GM23338 (cell line): ENCODE data around the gene GDPD5. TPM values are rescaled to one million over a fixed set of nuclear protein-coding genes. Genes with fewer than 3 reads are reported as not detected.

Source experiments
- ATAC-seq: fragments of 200-7000 bp; cut with Tn5 transposase; 3 replicates; pipeline ENCODE4 v1.9.1; 2020
- DNase-seq: peaks from one replicate; pipeline ENCODE4 v3.0.0-alpha.2; 2015; ENCODE audit warnings: low spot score
- H2AFZ ChIP-seq: fragments of 200-600 bp; sonication (generic); 2 replicates; pipeline ENCODE4 v1.8.0; 2016; ENCODE audit warnings: antibody characterized with exemption, mild to moderate bottlenecking, moderate library complexity
- H3F3A ChIP-seq: fragments of 200-600 bp; sonication (generic); replicated peaks from 2 replicates; pipeline ENCODE4 v1.8.0; 2017; ENCODE audit warnings: antibody characterized with exemption, mixed run types, low read depth
- H3K27ac ChIP-seq: fragments of 200-600 bp; sonication (generic); 2 replicates; pipeline ENCODE4 v1.6.1; 2016; ENCODE audit warnings: low read depth
- H3K27me3 ChIP-seq: fragments of 200-600 bp; sonication (generic); 2 replicates; pipeline ENCODE4 v1.8.0; 2016; ENCODE audit warnings: mild to moderate bottlenecking, mixed run types, moderate library complexity; ENCODE audit not compliant: insufficient read depth
- H3K36me3 ChIP-seq: fragments of 200-600 bp; sonication (generic); 2 replicates; pipeline ENCODE4 v1.8.0; 2016; ENCODE audit warnings: mild to moderate bottlenecking; ENCODE audit not compliant: insufficient read depth
- H3K4me1 ChIP-seq: fragments of 200-600 bp; sonication (generic); 2 replicates; pipeline ENCODE4 v1.8.0; 2016; ENCODE audit warnings: mild to moderate bottlenecking, moderate library complexity; ENCODE audit not compliant: insufficient read depth
- H3K4me2 ChIP-seq: fragments of 200-600 bp; sonication (generic); 2 replicates; pipeline ENCODE4 v1.7.1; 2017; ENCODE audit warnings: mixed run types
- H3K4me3 ChIP-seq: fragments of 200-600 bp; sonication (generic); 2 replicates; pipeline ENCODE4 v1.6.1; 2016; ENCODE audit warnings: mixed run types
- H3K79me2 ChIP-seq: fragments of 200-600 bp; sonication (generic); replicated peaks from 2 replicates; pipeline ENCODE4 v1.8.0; 2017; ENCODE audit warnings: mild to moderate bottlenecking; ENCODE audit not compliant: insufficient read depth
- H3K9me2 ChIP-seq: fragments of 200-600 bp; sonication (generic); 2 replicates; pipeline ENCODE4 v1.8.0; 2017; ENCODE audit not compliant: insufficient read depth
- H4K20me1 ChIP-seq: fragments of 200-600 bp; sonication (generic); replicated peaks from 2 replicates; pipeline ENCODE4 v1.8.0; 2017; ENCODE audit warnings: mild to moderate bottlenecking; ENCODE audit not compliant: insufficient read depth
- H3K27ac Mint-ChIP-seq: 2 replicates; pipeline ENCODE4 v1.8.0; 2020; ENCODE audit warnings: inconsistent platforms, mild to moderate bottlenecking, moderate library complexity, mixed read lengths
- H3K27me3 Mint-ChIP-seq: 3 replicates; pipeline ENCODE4 v1.8.0; 2022; ENCODE audit warnings: low read depth, mild to moderate bottlenecking, moderate library complexity, mixed read lengths, inconsistent platforms; ENCODE audit not compliant: insufficient read depth, poor library complexity
- H3K36me3 Mint-ChIP-seq: 3 replicates; pipeline ENCODE4 v1.8.0; 2021; ENCODE audit warnings: low read depth, mild to moderate bottlenecking, inconsistent platforms, moderate library complexity, mixed read lengths
- H3K4me1 Mint-ChIP-seq: 3 replicates; pipeline ENCODE4 v1.8.0; 2020; ENCODE audit warnings: mild to moderate bottlenecking, inconsistent platforms, mixed read lengths
- H3K4me3 Mint-ChIP-seq: 3 replicates; pipeline ENCODE4 v1.8.0; 2021; ENCODE audit warnings: moderate library complexity, mild to moderate bottlenecking, inconsistent platforms, mixed read lengths
- H3K9me3 Mint-ChIP-seq: 3 replicates; pipeline ENCODE4 v1.8.0; 2020; ENCODE audit warnings: moderate library complexity, mild to moderate bottlenecking, inconsistent platforms, mixed read lengths
- CTCF ChIP-seq, 2 experiments: fragments of 200-600 bp in 1 of 2; sonication (generic) in 1 of 2; conservative IDR thresholded peaks; 2 replicates each; pipeline versions ENCODE4 v1.5.1 to v1.6.1; 2016 to 2017; ENCODE audit warnings: antibody characterized with exemption in 2 of 2, low read depth in 2 of 2, mild to moderate bottlenecking in 2 of 2, moderate library complexity in 1 of 2
- ETS1 ChIP-seq: IDR thresholded peaks from 2 replicates; pipeline ENCODE4 v1.6.1; 2016; ENCODE audit warnings: antibody characterized with exemption
- EZH2 ChIP-seq: fragments of 200-600 bp; sonication (generic); IDR thresholded peaks from one replicate; pipeline ENCODE4 v1.8.0; 2017; ENCODE audit warnings: antibody characterized with exemption, mild to moderate bottlenecking, low read depth; ENCODE audit not compliant: unreplicated experiment
- EZH2phosphoT487 ChIP-seq: fragments of 200-600 bp; sonication (generic); IDR thresholded peaks from one replicate; pipeline ENCODE4 v1.8.1; 2018; ENCODE audit warnings: antibody characterized with exemption; ENCODE audit not compliant: unreplicated experiment
- JUNB ChIP-seq: IDR thresholded peaks from one replicate; pipeline ENCODE4 v1.6.1; 2016; ENCODE audit warnings: antibody characterized with exemption; ENCODE audit not compliant: unreplicated experiment
- POLR2AphosphoS5 ChIP-seq: IDR thresholded peaks from 2 replicates; pipeline ENCODE4 v1.6.1; 2016; ENCODE audit warnings: antibody characterized with exemption, low read depth
- STAT1 ChIP-seq: IDR thresholded peaks from one replicate; pipeline ENCODE4 v1.6.1; 2016; ENCODE audit warnings: antibody characterized with exemption; ENCODE audit not compliant: unreplicated experiment
- ZNF114 ChIP-seq: fragments of 250-450 bp; sonication (Bioruptor Pico); IDR thresholded peaks from 2 replicates; pipeline ENCODE4 v1.5.0; 2020; ENCODE audit warnings: mild to moderate bottlenecking, moderate library complexity
- ZNF331 ChIP-seq: fragments of 250-450 bp; sonication (Bioruptor Pico); IDR thresholded peaks from 2 replicates; pipeline ENCODE4 v1.5.0; 2020; ENCODE audit warnings: low read depth, mild to moderate bottlenecking, moderate library complexity
- polyA plus RNA-seq: library from polyadenylated mRNA; unstranded; fragments of >200 nt; fragmentation: Nextera tagmentation; extraction: Ambion mirVana; gene quantifications from 2 replicates; pipeline ENCODE4 v1.2.1, GENCODE V29; 2016
- total RNA-seq: library from RNA; depleted of rRNA; stranded (reverse); fragments of >200 nt; shearing (Covaris generic); gene quantifications from 2 replicates; pipeline ENCODE4 v1.2.3, GENCODE V29; 2014
- TF ChIP-seq, protein P1 (sequence below): IDR thresholded peaks from one replicate; pipeline ENCODE4 v1.6.1; 2018; ENCODE audit warnings: antibody characterized with exemption; ENCODE audit not compliant: unreplicated experiment

Gene GDPD5
- total and polyA plus RNA-seq, 2 experiments from 2014 or later: 1.6 to 4.9 TPM

DNA sequence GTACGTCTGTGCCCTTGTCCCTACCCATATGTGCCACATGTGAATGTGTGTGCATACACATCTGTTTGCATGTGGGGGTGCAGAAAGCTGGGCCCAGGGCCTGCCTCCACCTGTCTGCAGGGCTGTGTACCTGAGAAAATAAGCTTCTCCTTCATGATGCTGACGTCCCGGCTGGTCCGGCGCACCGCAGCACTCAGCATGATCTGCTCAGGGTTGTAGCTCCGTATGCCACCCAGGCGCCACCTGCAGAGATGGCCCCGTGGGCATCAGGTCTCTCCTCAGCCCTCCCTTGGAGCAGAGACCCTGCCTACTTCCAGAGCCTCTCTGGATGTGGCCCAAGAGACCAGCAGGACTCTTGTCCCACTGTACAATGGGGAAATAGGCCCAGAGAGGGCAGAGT, 88.9 kb downstream of the GDPD5 start (continued):
- TF ChIP-seq CTCF (conservative IDR thresholded peaks at IDR 0.05; ENCODE audit: low read depth in 2 of 2) (no peak), ZNF331 (no peak), EZH2phosphoT487 (no peak), ETS1 (no peak), STAT1 (no peak), ZNF114 (no peak), EZH2 (no peak), POLR2AphosphoS5 (no peak)
- TF ChIP-seq, protein P1, sequence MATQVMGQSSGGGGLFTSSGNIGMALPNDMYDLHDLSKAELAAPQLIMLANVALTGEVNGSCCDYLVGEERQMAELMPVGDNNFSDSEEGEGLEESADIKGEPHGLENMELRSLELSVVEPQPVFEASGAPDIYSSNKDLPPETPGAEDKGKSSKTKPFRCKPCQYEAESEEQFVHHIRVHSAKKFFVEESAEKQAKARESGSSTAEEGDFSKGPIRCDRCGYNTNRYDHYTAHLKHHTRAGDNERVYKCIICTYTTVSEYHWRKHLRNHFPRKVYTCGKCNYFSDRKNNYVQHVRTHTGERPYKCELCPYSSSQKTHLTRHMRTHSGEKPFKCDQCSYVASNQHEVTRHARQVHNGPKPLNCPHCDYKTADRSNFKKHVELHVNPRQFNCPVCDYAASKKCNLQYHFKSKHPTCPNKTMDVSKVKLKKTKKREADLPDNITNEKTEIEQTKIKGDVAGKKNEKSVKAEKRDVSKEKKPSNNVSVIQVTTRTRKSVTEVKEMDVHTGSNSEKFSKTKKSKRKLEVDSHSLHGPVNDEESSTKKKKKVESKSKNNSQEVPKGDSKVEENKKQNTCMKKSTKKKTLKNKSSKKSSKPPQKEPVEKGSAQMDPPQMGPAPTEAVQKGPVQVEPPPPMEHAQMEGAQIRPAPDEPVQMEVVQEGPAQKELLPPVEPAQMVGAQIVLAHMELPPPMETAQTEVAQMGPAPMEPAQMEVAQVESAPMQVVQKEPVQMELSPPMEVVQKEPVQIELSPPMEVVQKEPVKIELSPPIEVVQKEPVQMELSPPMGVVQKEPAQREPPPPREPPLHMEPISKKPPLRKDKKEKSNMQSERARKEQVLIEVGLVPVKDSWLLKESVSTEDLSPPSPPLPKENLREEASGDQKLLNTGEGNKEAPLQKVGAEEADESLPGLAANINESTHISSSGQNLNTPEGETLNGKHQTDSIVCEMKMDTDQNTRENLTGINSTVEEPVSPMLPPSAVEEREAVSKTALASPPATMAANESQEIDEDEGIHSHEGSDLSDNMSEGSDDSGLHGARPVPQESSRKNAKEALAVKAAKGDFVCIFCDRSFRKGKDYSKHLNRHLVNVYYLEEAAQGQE: no peak

DNA sequence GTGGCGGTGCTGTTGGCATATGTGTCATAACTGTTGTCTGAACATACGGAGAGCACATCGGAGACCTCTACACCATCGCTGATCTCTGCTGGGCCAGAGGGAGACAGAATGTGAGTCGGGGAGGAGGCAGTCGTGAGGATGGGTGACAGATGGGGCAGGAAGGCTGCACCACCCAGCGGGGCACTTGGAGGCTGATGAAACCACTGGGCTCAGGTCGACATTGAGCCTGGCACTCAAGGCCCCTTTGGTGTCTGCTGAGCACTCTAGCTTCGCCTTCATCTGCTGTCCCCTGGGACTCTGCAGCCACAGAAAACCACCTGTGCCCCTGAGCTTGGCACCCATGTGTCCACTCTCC, 90.2 kb downstream of the GDPD5 start:
- no peak for ATAC-seq
- Mint-ChIP-seq H3K27ac (no peak overlapping the region), H3K4me3 (no peak overlapping the region), H3K9me3 (peaks cover 2% of the 10 kb centered on the region; the same call in 2 of the 3 replicates), H3K27me3 (peaks cover 40% of the 10 kb centered on the region), H3K36me3 (peaks cover 2% of the 10 kb centered on the region; the same call in 1 of the 3 replicates), H3K4me1 (peaks cover 47% of the 10 kb centered on the region)
- no peak overlapping the region for H3K4me3 ChIP-seq
- no peaks in the 10 kb centered on the region for H3K79me2 ChIP-seq
- no peaks in the 10 kb centered on the region for H4K20me1 ChIP-seq
- no peak overlapping the region for H2AFZ ChIP-seq
- no peak overlapping the region for H3K27ac ChIP-seq
- H3K4me2 ChIP-seq: no peak overlapping the region
- H3K4me1 ChIP-seq: peaks cover 12% of the 10 kb centered on the region
- H3F3A ChIP-seq: no peaks in the 10 kb centered on the region; the same call in 1 of the 2 replicates
- H3K36me3 ChIP-seq: no peaks in the 10 kb centered on the region
- no peak for DNase-seq
- no peaks in the 10 kb centered on the region for H3K9me2 ChIP-seq
- peaks cover 30% of the 10 kb centered on the region for H3K27me3 ChIP-seq
- TF ChIP-seq JUNB (no peak), ZNF114 (no peak), ETS1 (no peak)
- TF ChIP-seq, protein P1: no peak
